GM23248 (cell line): ENCODE results near the gene GSDMA.

ENCODE experiments used
- EZH2 ChIP-seq: fragments of 200-600 bp; sonication (generic); IDR thresholded peaks from 2 replicates; pipeline ENCODE4 v1.6.1; 2018; ENCODE audit warnings: antibody characterized with exemption, mild to moderate bottlenecking; ENCODE audit not compliant: insufficient read depth, poor library complexity, severe bottlenecking
- EZH2phosphoT487 ChIP-seq: fragments of 200-600 bp; sonication (generic); IDR thresholded peaks from 2 replicates; pipeline ENCODE4 v1.6.1; 2018; ENCODE audit warnings: antibody characterized with exemption, moderate library complexity, mild to moderate bottlenecking, low read depth; ENCODE audit not compliant: insufficient read depth

DNA sequence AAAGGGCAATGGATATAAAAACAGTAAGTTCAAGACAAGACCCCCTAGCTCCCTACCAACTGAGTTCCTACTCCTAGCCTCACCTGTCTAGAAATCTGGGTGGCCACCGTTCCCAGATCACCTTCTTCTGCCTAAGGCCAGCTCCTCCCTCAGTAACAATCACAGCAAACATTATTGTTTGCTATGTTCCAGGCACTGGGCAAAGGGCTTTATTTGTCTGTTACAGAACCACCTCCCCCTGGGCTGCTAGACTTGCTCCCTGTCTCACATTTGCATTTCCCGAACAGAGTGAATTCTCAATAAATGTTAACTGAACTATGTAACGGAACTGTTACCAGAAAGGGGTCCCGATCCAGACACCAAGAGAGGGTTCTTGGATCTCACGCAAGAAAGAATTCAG is 28.5 kb upstream of the GSDMA start:
- TF ChIP-seq EZH2: no peak
- TF ChIP-seq EZH2phosphoT487: no peak
